ENCODE measurements around the gene ABCC2.

The ABCC2 gene

GRCh38 chr10:99770408-99771045 is 11.9 kb upstream of the ABCC2 start:
- no peak for DNase-seq (ENCODE audit: low read depth in 1 of 2, low spot score in 1 of 2)

- DNase-seq (ENCODE audit: low read depth in 1 of 2, low spot score in 1 of 2), result no peak
Measured at GRCh38 chr10:99775850-99776249, 6.6 kb upstream of the ABCC2 start.

- DNase-seq (ENCODE audit: low read depth in 1 of 2, low spot score in 1 of 2), result no peak
Measured at GRCh38 chr10:99777918-99778714, 4.3 kb upstream of the ABCC2 start.

- DNase-seq (ENCODE audit: low read depth in 1 of 2, low spot score in 1 of 2), result no peak
Measured at GRCh38 chr10:99779335-99779734, 3.1 kb upstream of the ABCC2 start.

GRCh38 chr10:99781734-99782429 is 558 bp upstream of the ABCC2 start:
- no peak for DNase-seq (ENCODE audit: low read depth in 1 of 2, low spot score in 1 of 2)

GRCh38 chr10:99784016-99784726 is 1.7 kb downstream of the ABCC2 start:
- DNase-seq (ENCODE audit: low read depth in 1 of 2, low spot score in 1 of 2), result no peak

- no peak for DNase-seq (ENCODE audit: low read depth in 1 of 2, low spot score in 1 of 2)
Measured at GRCh38 chr10:99784727-99785441, 2.4 kb downstream of the ABCC2 start.

GRCh38 chr10:99785646-99786045 is 3.2 kb downstream of the ABCC2 start:
- no peak for DNase-seq (ENCODE audit: low read depth in 1 of 2, low spot score in 1 of 2)

GRCh38 chr10:99787311-99787710 is 4.9 kb downstream of the ABCC2 start:
- DNase-seq (ENCODE audit: low read depth in 1 of 2, low spot score in 1 of 2), result no peak

GRCh38 chr10:99787782-99788445 is 5.5 kb downstream of the ABCC2 start:
- no peak for DNase-seq (ENCODE audit: low read depth in 1 of 2, low spot score in 1 of 2)

- DNase-seq (ENCODE audit: low read depth in 1 of 2, low spot score in 1 of 2), result no peak
Measured at GRCh38 chr10:99788598-99789256, 6.3 kb downstream of the ABCC2 start.

GRCh38 chr10:99791831-99792230 is 9.4 kb downstream of the ABCC2 start:
- DNase-seq (ENCODE audit: low read depth in 1 of 2, low spot score in 1 of 2), result no peak

GRCh38 chr10:99793819-99794218 is 11.4 kb downstream of the ABCC2 start:
- no peak for DNase-seq (ENCODE audit: low read depth in 1 of 2, low spot score in 1 of 2)

GRCh38 chr10:99796928-99797327 is 14.5 kb downstream of the ABCC2 start:
- DNase-seq (ENCODE audit: low read depth in 1 of 2, low spot score in 1 of 2), result no peak

GRCh38 chr10:99798031-99798430 is 15.6 kb downstream of the ABCC2 start:
- no peak for DNase-seq (ENCODE audit: low read depth in 1 of 2, low spot score in 1 of 2)

- no peak for DNase-seq (ENCODE audit: low read depth in 1 of 2, low spot score in 1 of 2)
Measured at GRCh38 chr10:99798920-99799319, 16.5 kb downstream of the ABCC2 start.

- DNase-seq (ENCODE audit: low read depth in 1 of 2, low spot score in 1 of 2), result no peak
Measured at GRCh38 chr10:99799613-99800012, 17.2 kb downstream of the ABCC2 start.

- no peak for DNase-seq (ENCODE audit: low read depth in 1 of 2, low spot score in 1 of 2)
Measured at GRCh38 chr10:99804471-99804870, 22.0 kb downstream of the ABCC2 start.

GRCh38 chr10:99805190-99805589 is 22.8 kb downstream of the ABCC2 start:
- no peak for DNase-seq (ENCODE audit: low read depth in 1 of 2, low spot score in 1 of 2)

- DNase-seq (ENCODE audit: low read depth in 1 of 2, low spot score in 1 of 2), result no peak
Measured at GRCh38 chr10:99806091-99806490, 23.7 kb downstream of the ABCC2 start.

Measured in activated CD4-positive, alpha-beta T cell treated with anti-CD3 and anti-CD28 coated beads, Interleukin-2, amount 50 U/mL, for 24 hours (primary cell).